HG03196 (cell line): ENCODE data around the gene CBLN3.

Source experiments
- ATAC-seq: cut with Tn5 transposase; IDR thresholded peaks from one replicate; pipeline ENCODE4 v1.9.1; 2021; ENCODE audit not compliant: unreplicated experiment

The CBLN3 gene

GRCh38 chr14:24426912-24427536 is 2.4 kb downstream of the CBLN3 start:
- no peak for ATAC-seq

GRCh38 chr14:24426150-24426911 is 3.1 kb downstream of the CBLN3 start:
- ATAC-seq, result no peak

- no peak for ATAC-seq
Measured at GRCh38 chr14:24425704-24426103, 3.8 kb downstream of the CBLN3 start.

GRCh38 chr14:24422694-24423601 is 6.5 kb downstream of the CBLN3 start:
- no peak for ATAC-seq

- no peak for ATAC-seq
Measured at GRCh38 chr14:24422261-24422660, 7.2 kb downstream of the CBLN3 start.

- ATAC-seq, result no peak
Measured at GRCh38 chr14:24418492-24418873, 11.0 kb downstream of the CBLN3 start.

GRCh38 chr14:24417832-24418491 is 11.5 kb downstream of the CBLN3 start:
- no peak for ATAC-seq

GRCh38 chr14:24416932-24417619 is 12.4 kb downstream of the CBLN3 start:
- ATAC-seq, result no peak

GRCh38 chr14:24416254-24416931 is 13.1 kb downstream of the CBLN3 start:
- ATAC-seq, result no peak

GRCh38 chr14:24415421-24416253 is 13.8 kb downstream of the CBLN3 start:
- no peak for ATAC-seq

- ATAC-seq, result no peak
Measured at GRCh38 chr14:24414732-24415420, 14.6 kb downstream of the CBLN3 start.

GRCh38 chr14:24414077-24414476 is 15.4 kb downstream of the CBLN3 start:
- ATAC-seq, result no peak

GRCh38 chr14:24411443-24412389 is 17.8 kb downstream of the CBLN3 start:
- ATAC-seq, result no peak

- no peak for ATAC-seq
Measured at GRCh38 chr14:24409956-24410355, 19.5 kb downstream of the CBLN3 start.

GRCh38 chr14:24409192-24409591 is 20.3 kb downstream of the CBLN3 start:
- no peak for ATAC-seq

GRCh38 chr14:24408764-24409163 is 20.7 kb downstream of the CBLN3 start:
- ATAC-seq, result no peak

GRCh38 chr14:24407608-24408325 is 21.7 kb downstream of the CBLN3 start:
- ATAC-seq, result no peak
